Measurements from ENCODE around the gene TM4SF1.

DNA sequence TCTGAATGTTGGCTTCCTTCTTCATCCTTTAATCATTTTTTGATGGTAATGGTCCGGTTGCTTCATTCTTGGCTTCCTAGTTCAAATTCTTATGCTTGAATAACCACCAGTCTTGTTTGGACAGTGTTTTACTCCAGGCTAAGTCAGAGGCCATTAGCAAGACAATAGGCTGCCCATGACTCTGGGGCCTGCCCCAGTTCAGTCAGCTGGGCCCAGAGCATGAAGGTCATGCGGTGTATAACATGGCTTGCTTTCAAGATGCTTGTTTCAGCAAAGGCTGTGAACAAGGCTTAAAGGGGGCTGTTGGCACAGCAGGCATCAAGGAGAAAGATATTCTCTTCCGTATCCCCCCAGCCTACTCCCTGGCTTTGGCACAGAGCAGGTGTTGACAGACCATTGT, 57.7 kb downstream of the TM4SF1 start:
- TF ChIP-seq CTCF (optimal IDR thresholded peaks at IDR 0.05 in 1 of 3, IDR thresholded peaks at IDR 0.05 in 1 of 3, conservative IDR thresholded peaks at IDR 0.05 in 1 of 3; ENCODE audit: extremely low read depth in 1 of 3, insufficient read depth in 2 of 3, low read length in 3 of 3) (no peak), EZH2 (IDR thresholded peaks at IDR 0.05; ENCODE audit: low read length) (no peak)

Measured in keratinocyte (primary cell).